PC-9 (cell line): Measurements from ENCODE around the gene CEACAM20. TPM values are rescaled to one million over a fixed set of nuclear protein-coding genes. Genes with fewer than 3 reads are reported as not detected.

Experiments used
- BruUV-seq: library from RNA; stranded (reverse); fragments of 400-500 nt; replicated peaks from 2 replicates; lab custom pipeline; 2021; lab: Mats Ljungman, UMichigan
- CTCF ChIA-PET: fragments of 300-600 bp; sonication (Branson Sonifier 250); formaldehyde crosslinking; loops from one replicate; lab custom pipeline; 2022; ENCODE audit warnings: antibody characterized with exemption; lab: Charles Lee
- POLR2A ChIA-PET: fragments of 300-600 bp; sonication (Branson Sonifier 250); formaldehyde crosslinking; loops from one replicate; lab custom pipeline; 2022; ENCODE audit warnings: antibody characterized with exemption; ENCODE audit not compliant: unreplicated experiment; lab: Charles Lee
- DNase-seq, 2 experiments: peaks; one replicate each; pipeline versions ENCODE4 v3.0.0 to v3.0.0-alpha.2; 2015 to 2022; ENCODE audit warnings: mixed read lengths in 1 of 2
- H2AFZ ChIP-seq: fragments of 200-600 bp; sonication (generic); 2 replicates; pipeline ENCODE4 v1.8.1; 2017; ENCODE audit warnings: antibody characterized with exemption
- H3F3A ChIP-seq: fragments of 200-600 bp; sonication (generic); 2 replicates; pipeline ENCODE4 v1.8.1; 2017; ENCODE audit warnings: antibody characterized with exemption, mild to moderate bottlenecking, low read depth; ENCODE audit not compliant: insufficient read depth
- H3K27ac ChIP-seq: fragments of 200-600 bp; sonication (generic); 2 replicates; pipeline ENCODE4 v1.6.1; 2016; ENCODE audit warnings: mixed run types
- H3K27me3 ChIP-seq: fragments of 200-600 bp; sonication (generic); 2 replicates; pipeline ENCODE4 v1.6.1; 2016; ENCODE audit warnings: low read depth, mixed run types; ENCODE audit not compliant: insufficient read depth
- H3K36me3 ChIP-seq: fragments of 200-600 bp; sonication (generic); 2 replicates; pipeline ENCODE4 v1.6.1; 2016; ENCODE audit warnings: low read depth, mixed run types
- H3K4me1 ChIP-seq: fragments of 200-600 bp; sonication (generic); replicated peaks from 2 replicates; pipeline ENCODE4 v1.6.1; 2016; ENCODE audit warnings: mixed run types; ENCODE audit not compliant: insufficient read depth
- H3K4me2 ChIP-seq: fragments of 200-600 bp; sonication (generic); 2 replicates; pipeline ENCODE4 v1.6.1; 2017; ENCODE audit warnings: mixed run types
- H3K4me3 ChIP-seq: fragments of 200-600 bp; sonication (generic); 2 replicates; pipeline ENCODE4 v1.6.1; 2016; ENCODE audit warnings: mixed run types
- H3K79me2 ChIP-seq: fragments of 200-600 bp; sonication (generic); 2 replicates; pipeline ENCODE4 v1.6.1; 2017; ENCODE audit warnings: low read depth, mixed run types
- H3K9me2 ChIP-seq: fragments of 200-600 bp; sonication (generic); 2 replicates; pipeline ENCODE4 v1.8.1; 2017; ENCODE audit warnings: mild to moderate bottlenecking; ENCODE audit not compliant: insufficient read depth
- H3K9me3 ChIP-seq: fragments of 200-600 bp; sonication (generic); 2 replicates; pipeline ENCODE4 v1.8.1; 2016; ENCODE audit warnings: low read depth; ENCODE audit not compliant: insufficient read depth
- H4K20me1 ChIP-seq: fragments of 200-600 bp; sonication (generic); 2 replicates; pipeline ENCODE4 v1.8.1; 2017; ENCODE audit not compliant: insufficient read depth
- CTCF ChIP-seq: fragments of 200-600 bp; sonication (generic); conservative IDR thresholded peaks from 2 replicates; pipeline ENCODE4 v1.6.1; 2017; ENCODE audit warnings: mixed run types, antibody characterized with exemption, mild to moderate bottlenecking, moderate library complexity
- EZH2 ChIP-seq: fragments of 200-600 bp; sonication (generic); IDR thresholded peaks from 2 replicates; pipeline ENCODE4 v1.8.0; 2017; ENCODE audit warnings: antibody characterized with exemption, low read depth
- intact Hi-C: fragments of 100-400 bp; cut with micrococcal nuclease; formaldehyde crosslinking; loops from one replicate; pipeline ENCODE4 v1.10.0; 2022; ENCODE audit not compliant: unreplicated experiment
- total RNA-seq: library from RNA; stranded (reverse); gene quantifications from 2 replicates; pipeline ENCODE4 v1.2.3, GENCODE V29; 2021

The CEACAM20 gene
- total RNA-seq, 1 experiment from 2014 or later, result not detected

GRCh38 chr19:44532819-44533218 lies 3.3 kb upstream of the CEACAM20 start:
- H3F3A ChIP-seq, result no peaks in the 10 kb centered on the region
- POLR2A ChIA-PET, result no interaction called here

GRCh38 chr19:44530777-44531176 lies 1.3 kb upstream of the CEACAM20 start:
- no peak overlapping the region for H2AFZ ChIP-seq
- no peaks in the 10 kb centered on the region for H4K20me1 ChIP-seq
- H3K4me1 ChIP-seq, result no peaks in the 10 kb centered on the region
- H3K27me3 ChIP-seq, result peaks cover 35% of the 10 kb centered on the region; the same call in 1 of the 2 replicates
- no peaks in the 10 kb centered on the region for H3K9me3 ChIP-seq
- no peak overlapping the region for H3K27ac ChIP-seq
- peak in 1 of 2 experiments; percentile 43 for DNase-seq
- H3F3A ChIP-seq, result no peaks in the 10 kb centered on the region
- no peaks in the 10 kb centered on the region for H3K9me2 ChIP-seq
- intact Hi-C loops, result no loop called here
- no peaks in the 10 kb centered on the region for H3K36me3 ChIP-seq
- BruUV-seq, result no TSS peak
- POLR2A ChIA-PET, result no interaction called here
- CTCF ChIA-PET, result no interaction called here
- TF ChIP-seq CTCF (no peak), EZH2 (no peak)
- no peaks in the 10 kb centered on the region for H3K79me2 ChIP-seq
- H3K4me3 ChIP-seq, result no peak overlapping the region
- H3K4me2 ChIP-seq, result no peak overlapping the region

More at GRCh38 chr19:44532819-44533218, 3.3 kb upstream of the CEACAM20 start:
- Histone ChIP-seq H3K9me2 (no peaks in the 10 kb centered on the region), H3K36me3 (no peaks in the 10 kb centered on the region), H4K20me1 (no peaks in the 10 kb centered on the region), H3K79me2 (no peaks in the 10 kb centered on the region), H2AFZ (no peak overlapping the region), H3K4me1 (no peaks in the 10 kb centered on the region), H3K4me3 (no peak overlapping the region), H3K27me3 (peaks cover 26% of the 10 kb centered on the region; the same call in 1 of the 2 replicates), H3K4me2 (no peak overlapping the region), H3K27ac (no peak overlapping the region), H3K9me3 (no peaks in the 10 kb centered on the region)
- BruUV-seq, result no TSS peak
- TF ChIP-seq EZH2, result no peak
- no peak for TF ChIP-seq CTCF
- intact Hi-C loops, result no loop called here
- no peak for DNase-seq
- CTCF ChIA-PET, result interaction anchor here (0.6 kb wide), 1 partner anchor 18 kb away, joined by 7 read pairs; no protein-coding TSS in a partner anchor

GRCh38 chr19:44527554-44527953 lies 1.9 kb downstream of the CEACAM20 start:
- Histone ChIP-seq H3K36me3 (no peaks in the 10 kb centered on the region), H3K9me3 (no peaks in the 10 kb centered on the region), H3K9me2 (no peaks in the 10 kb centered on the region), H2AFZ (no peak overlapping the region), H3K4me1 (no peaks in the 10 kb centered on the region), H3K27ac (no peak overlapping the region), H3F3A (no peaks in the 10 kb centered on the region), H3K4me2 (no peak overlapping the region), H3K4me3 (no peak overlapping the region), H3K27me3 (peaks cover 58% of the 10 kb centered on the region), H4K20me1 (no peaks in the 10 kb centered on the region), H3K79me2 (no peaks in the 10 kb centered on the region)
- TF ChIP-seq CTCF, result no peak
- no peak for TF ChIP-seq EZH2
- no peak for DNase-seq
- BruUV-seq, result no TSS peak
- POLR2A ChIA-PET, result no interaction called here
- CTCF ChIA-PET, result no interaction called here
- intact Hi-C loops, result no loop called here
